Endothelial cell (in vitro differentiated cells): ENCODE results near the gene TMEM53. TPM values are rescaled to one million over a fixed set of nuclear protein-coding genes. Genes with fewer than 3 reads are reported as not detected.

ENCODE experiments used
- DNase-seq: peaks from one replicate; pipeline ENCODE4 v3.0.0; 2021; ENCODE audit warnings: low spot score
- H3K27ac Mint-ChIP-seq: one replicate; pipeline ENCODE4 v1.8.0; 2021; ENCODE audit warnings: mixed read lengths, inconsistent platforms; ENCODE audit not compliant: unreplicated experiment
- H3K27me3 Mint-ChIP-seq: one replicate; pipeline ENCODE4 v1.8.0; 2021; ENCODE audit warnings: mild to moderate bottlenecking, moderate library complexity, mixed read lengths, inconsistent platforms; ENCODE audit not compliant: unreplicated experiment
- H3K36me3 Mint-ChIP-seq: one replicate; pipeline ENCODE4 v1.8.0; 2021; ENCODE audit warnings: mild to moderate bottlenecking, low read depth, mixed read lengths, inconsistent platforms; ENCODE audit not compliant: unreplicated experiment
- H3K4me1 Mint-ChIP-seq: one replicate; pipeline ENCODE4 v1.8.0; 2021; ENCODE audit warnings: mild to moderate bottlenecking, mixed read lengths, inconsistent platforms; ENCODE audit not compliant: unreplicated experiment
- H3K4me3 Mint-ChIP-seq: one replicate; pipeline ENCODE4 v1.8.0; 2021; ENCODE audit warnings: mild to moderate bottlenecking, mixed read lengths, inconsistent platforms; ENCODE audit not compliant: unreplicated experiment
- H3K9me3 Mint-ChIP-seq: one replicate; pipeline ENCODE4 v1.8.0; 2021; ENCODE audit warnings: mixed read lengths, inconsistent platforms; ENCODE audit not compliant: unreplicated experiment
- CTCF ChIP-seq: fragments of 200-600 bp; sonication (generic); IDR thresholded peaks from one replicate; pipeline ENCODE4 v1.5.0; 2021; ENCODE audit warnings: antibody characterized with exemption; ENCODE audit not compliant: unreplicated experiment
- long read RNA-seq: library from polyadenylated mRNA; unstranded; transcript quantifications from one replicate; pipeline ENCODE4 v2.0.0, GENCODE V29; 2020; ENCODE audit not compliant: unreplicated experiment
- total RNA-seq: library from RNA; stranded (reverse); fragmentation: NEBNext Ultra II Directional; extraction: Animal tissue kit (Norgen Biotek cat#: 25700); gene quantifications from one replicate; pipeline ENCODE4 v1.2.1, GENCODE V29; 2021; ENCODE audit not compliant: unreplicated experiment

The TMEM53 gene
- total RNA-seq = 15.6 TPM
- long read RNA-seq, partial matches to known transcripts = 0 of 15 reads
- long read RNA-seq, other reads (novel, unspliced or antisense) = 5 of 15 reads

GRCh38 chr1:44674113-44675000 is at the start of gene TMEM53, which contains the start of gene ARMH1:
Gene TMEM53 (minus strand): TSS chr1:44674481. CDS start chr1:44674391, 90 bp downstream.
Gene ARMH1 (plus strand): TSS chr1:44674714. CDS start chr1:44689698, 14,984 bp downstream.
- H3K27me3 Mint-ChIP-seq = peaks cover 12% of the 10 kb centered on the region

GRCh38 chr1:44723496-44724295 is 49.4 kb upstream of the TMEM53 start:
- no peaks in the 10 kb centered on the region for H3K36me3 Mint-ChIP-seq
- peaks cover 8% of the 10 kb centered on the region for H3K27me3 Mint-ChIP-seq
- H3K27ac Mint-ChIP-seq = no peak overlapping the region
- no peak for DNase-seq
- H3K9me3 Mint-ChIP-seq = no peaks in the 10 kb centered on the region
- H3K4me1 Mint-ChIP-seq = peaks cover 14% of the 10 kb centered on the region
- no peak for TF ChIP-seq CTCF
- no peak overlapping the region for H3K4me3 Mint-ChIP-seq

More at GRCh38 chr1:44674113-44675000, at the start of gene TMEM53, which contains the start of gene ARMH1:
- H3K9me3 Mint-ChIP-seq = no peaks in the 10 kb centered on the region
- peaks cover 42% of the 10 kb centered on the region for H3K4me1 Mint-ChIP-seq
- no peak for TF ChIP-seq CTCF
- DNase-seq = peak; percentile 95
- peak within 1 kb of the TSS; percentile 93 for H3K4me3 Mint-ChIP-seq
- peak within 1 kb of the TSS; percentile 98 for H3K27ac Mint-ChIP-seq
- H3K36me3 Mint-ChIP-seq = no peaks in the 10 kb centered on the region

GRCh38 chr1:44723064-44723463 is 48.8 kb upstream of the TMEM53 start:
- Mint-ChIP-seq H3K4me3 (no peak overlapping the region), H3K4me1 (peaks cover 14% of the 10 kb centered on the region), H3K27ac (peak overlapping the region; percentile 55), H3K36me3 (no peaks in the 10 kb centered on the region), H3K27me3 (peaks cover 8% of the 10 kb centered on the region), H3K9me3 (no peaks in the 10 kb centered on the region)
- no peak for TF ChIP-seq CTCF
- no peak for DNase-seq

GRCh38 chr1:44721485-44722361 is 47.4 kb upstream of the TMEM53 start:
- Mint-ChIP-seq H3K27ac (no peak overlapping the region), H3K4me3 (no peak overlapping the region), H3K36me3 (no peaks in the 10 kb centered on the region), H3K27me3 (peaks cover 8% of the 10 kb centered on the region), H3K4me1 (peaks cover 14% of the 10 kb centered on the region), H3K9me3 (no peaks in the 10 kb centered on the region)
- DNase-seq = no peak
- no peak for TF ChIP-seq CTCF
